HepG2 (cell line): ENCODE results near the gene BTN1A1. TPM values are rescaled to one million over a fixed set of nuclear protein-coding genes. Genes with fewer than 3 reads are reported as not detected.
A peak's percentile ranks its signal among the peaks of the same experiment; 100 is the strongest.

Experiments
- ATAC-seq: fragments of 200-7000 bp; cut with Tn5 transposase; 3 replicates; pipeline ENCODE4 v1.9.1; 2020; ENCODE audit warnings: mild to moderate bottlenecking, moderate library complexity
- BruUV-seq: library from RNA; stranded (reverse); fragments of 400-500 nt; replicated peaks from 2 replicates; lab custom pipeline; 2021; lab: Mats Ljungman, UMichigan
- CTCF ChIA-PET: fragments of 300-600 bp; formaldehyde crosslinking; extraction: SDS; loops from one replicate; lab custom pipeline; 2021; ENCODE audit warnings: low total read pairs, inconsistent platforms, low intra/inter-chr PET ratio; lab: Yijun Ruan, JAX
- POLR2A ChIA-PET: fragments of 350-600 bp; sonication (Branson Sonifier 250); formaldehyde crosslinking; loops from one replicate; lab custom pipeline; 2020; ENCODE audit warnings: antibody characterized with exemption, inconsistent platforms; lab: Yijun Ruan, JAX
- DNase-seq: peaks from one replicate; pipeline ENCODE4 v3.0.0-alpha.2; 2015; ENCODE audit warnings: low spot score
- FAIRE-seq: peaks from 3 replicates; lab custom pipeline; 2011; peaks lifted over from hg19 to GRCh38; lab: Jason Lieb, UNC
- H2AFZ ChIP-seq: one replicate; pipeline ENCODE4 v1.6.1; 2011; ENCODE audit warnings: low read length, inconsistent platforms
- H3K27ac ChIP-seq: fragments of 300-600 bp; 3 replicates; pipeline ENCODE4 v1.8.0; 2011; ENCODE audit warnings: mixed run types, mild to moderate bottlenecking, mixed read lengths, low read length, inconsistent platforms; ENCODE audit not compliant: insufficient read depth; ENCODE audit errors: extremely low read length
- H3K27me3 ChIP-seq, 2 experiments: fragments of 200-600 bp in 1 of 2; 2 replicates in 1 of 2; 3 replicates in 1 of 2; pipeline versions ENCODE4 v1.6.0 to v1.8.0; 2011; ENCODE audit warnings: low read length in 2 of 2, mild to moderate bottlenecking in 2 of 2, moderate library complexity in 2 of 2, inconsistent platforms in 1 of 2; ENCODE audit not compliant: insufficient read depth in 2 of 2, control insufficient read depth in 1 of 2
- H3K36me3 ChIP-seq, 2 experiments: fragments of 200-600 bp in 1 of 2; replicated peaks in 1 of 2; 2 replicates in 1 of 2; 3 replicates in 1 of 2; pipeline versions ENCODE4 v1.5.1 to v1.8.0; 2011; ENCODE audit warnings: low read length in 2 of 2, inconsistent platforms in 1 of 2; ENCODE audit not compliant: insufficient read depth in 2 of 2, control insufficient read depth in 1 of 2
- H3K4me1 ChIP-seq: 2 replicates; pipeline ENCODE4 v1.5.1; 2012; ENCODE audit warnings: low read length, inconsistent platforms; ENCODE audit not compliant: insufficient read depth
- H3K4me2 ChIP-seq: 2 replicates; pipeline ENCODE4 v1.6.0; 2011; ENCODE audit warnings: low read depth, low read length, inconsistent platforms
- H3K4me3 ChIP-seq, 3 experiments: fragments of 200-600 bp in 1 of 3; sonication (generic), shearing (Covaris generic) in 1 of 3; replicated peaks in 1 of 3; 2 replicates each; pipeline ENCODE4 v1.5.1; 2011 to 2016; ENCODE audit warnings: low read length in 3 of 3, inconsistent platforms in 2 of 3, low read depth in 2 of 3, mild to moderate bottlenecking in 2 of 3, control low read depth in 1 of 3, mixed read lengths in 1 of 3; ENCODE audit not compliant: insufficient read depth in 1 of 3
- H3K79me2 ChIP-seq: one replicate; pipeline ENCODE4 v1.6.1; 2011; ENCODE audit warnings: low read length, inconsistent platforms; ENCODE audit not compliant: insufficient read depth
- H3K9ac ChIP-seq: 2 replicates; pipeline ENCODE4 v1.6.0; 2011; ENCODE audit warnings: mild to moderate bottlenecking, low read depth, low read length, inconsistent platforms; ENCODE audit not compliant: insufficient read depth
- H3K9me3 ChIP-seq: 2 replicates; pipeline ENCODE4 v1.5.1; 2012; ENCODE audit warnings: mild to moderate bottlenecking, low read length
- H4K20me1 ChIP-seq: 2 replicates; pipeline ENCODE4 v1.6.0; 2011; ENCODE audit warnings: inconsistent platforms, mild to moderate bottlenecking, low read length, moderate library complexity; ENCODE audit not compliant: insufficient read depth
- FOSL2 ChIP-seq: sonication (generic); formaldehyde crosslinking; IDR thresholded peaks from 2 replicates; pipeline ENCODE4 v1.4.0; 2020; ENCODE audit warnings: missing genetic modification reagents
- NR2F6 ChIP-seq, 2 experiments: IDR thresholded peaks; 2 replicates each; pipeline ENCODE4 v1.6.1; 2016; ENCODE audit warnings: antibody characterized with exemption in 1 of 2, mild to moderate bottlenecking in 1 of 2
- PRDM10 ChIP-seq: sonication (generic); formaldehyde crosslinking; IDR thresholded peaks from 2 replicates; pipeline ENCODE4 v1.4.0; 2020; ENCODE audit warnings: low read depth, missing genetic modification reagents
- PRDM4 ChIP-seq: sonication (generic); formaldehyde crosslinking; IDR thresholded peaks from 2 replicates; pipeline ENCODE4 v1.9.0; 2021; ENCODE audit warnings: missing genetic modification reagents, borderline replicate concordance
- TAF15 ChIP-seq: fragments of 200-400 bp; formaldehyde crosslinking; IDR thresholded peaks from one replicate; pipeline ENCODE4 v1.6.1; 2018; ENCODE audit warnings: mild to moderate bottlenecking, low read depth, low read length; ENCODE audit not compliant: poor library complexity, severe bottlenecking
- TCF7 ChIP-seq: sonication (generic); IDR thresholded peaks from 2 replicates; pipeline ENCODE4 v1.6.1; 2016; ENCODE audit warnings: antibody characterized with exemption, low read depth
- TOPORS ChIP-seq: sonication (generic); formaldehyde crosslinking; IDR thresholded peaks from 2 replicates; pipeline ENCODE4 v1.8.0; 2023; ENCODE audit warnings: mild to moderate bottlenecking, missing genetic modification reagents
- USF2 ChIP-seq, 2 experiments: sonication (generic) in 1 of 2; formaldehyde crosslinking in 1 of 2; IDR thresholded peaks; 2 replicates each; pipeline versions ENCODE4 v1.5.1 to v1.6.1; 2011 to 2020; ENCODE audit warnings: borderline replicate concordance in 1 of 2, low read depth in 1 of 2, low read length in 1 of 2, mild to moderate bottlenecking in 1 of 2, missing genetic modification reagents in 1 of 2, moderate library complexity in 1 of 2
- ZNF10 ChIP-seq: sonication (generic); formaldehyde crosslinking; IDR thresholded peaks from 2 replicates; pipeline ENCODE4 v1.4.0; 2020; ENCODE audit warnings: mild to moderate bottlenecking, low read depth, missing genetic modification reagents, borderline replicate concordance
- ZNF136 ChIP-seq: sonication (generic); formaldehyde crosslinking; IDR thresholded peaks from 2 replicates; pipeline ENCODE4 v1.8.1; 2022; ENCODE audit warnings: low read depth, mild to moderate bottlenecking, moderate library complexity, missing genetic modification reagents
- ZNF326 ChIP-seq: sonication (generic); formaldehyde crosslinking; IDR thresholded peaks from 2 replicates; pipeline ENCODE4 v1.4.0; 2020; ENCODE audit warnings: missing genetic modification reagents, borderline replicate concordance
- ZNF589 ChIP-seq: sonication (generic); formaldehyde crosslinking; conservative IDR thresholded peaks from 2 replicates; pipeline ENCODE4 v1.8.0; 2022; ENCODE audit warnings: mild to moderate bottlenecking, moderate library complexity, missing genetic modification reagents
- ZNF703 ChIP-seq: sonication (generic); formaldehyde crosslinking; IDR thresholded peaks from 2 replicates; pipeline ENCODE4 v1.5.1; 2020; ENCODE audit warnings: missing genetic modification reagents, mild to moderate bottlenecking, moderate library complexity, borderline replicate concordance
- ZNF788 ChIP-seq: sonication (generic); formaldehyde crosslinking; IDR thresholded peaks from 2 replicates; pipeline ENCODE4 v1.5.0; 2020; ENCODE audit warnings: mild to moderate bottlenecking, missing genetic modification reagents, borderline replicate concordance
- WGBS: methylation state at CpG from one replicate; pipeline ENCODE4 v1.1.6; 2017; ENCODE audit warnings: low lambda C conversion rate; 5-methylcytosine and 5-hydroxymethylcytosine counted together
- in situ Hi-C: cut with HindIII; loops from 2 replicates; pipeline ENCODE4 v1.10.0; 2017; ENCODE audit warnings: low pct_unique_long_range_greater_than_20kb; ENCODE audit not compliant: extremely low pct_ligation_motif_present
- intact Hi-C: fragments of 100-400 bp; cut with micrococcal nuclease; formaldehyde crosslinking; loops from one replicate; pipeline ENCODE4 v1.10.0; 2022; ENCODE audit not compliant: unreplicated experiment
- polyA plus RNA-seq, 8 experiments: library from polyadenylated mRNA; depleted of rRNA in 3 of 8; stranded (reverse) in 7 of 8; unstranded in 1 of 8; fragments of >200 nt; fragmentation: Illumina TruSeq in 4 of 8; extraction: Trizol in 4 of 8; gene quantifications; 2 replicates each; pipeline versions ENCODE4 v1.2.1 to v1.2.3, GENCODE V29; 2011 to 2016; ENCODE audit warnings: low read depth in 4 of 8, missing spikeins in 1 of 8, mixed read lengths in 1 of 8; ENCODE audit not compliant: insufficient read depth in 1 of 8
- total RNA-seq, 5 experiments: library from RNA; depleted of rRNA; stranded (reverse); fragments of >200 nt; fragmentation: Illumina TruSeq; extraction: Trizol; gene quantifications; 2 replicates each; pipeline ENCODE4 v1.2.3, GENCODE V29; 2016; ENCODE audit warnings: low read depth in 1 of 5

Gene BTN1A1
- total and polyA plus RNA-seq, 2 of the 13 experiments (the other 11 are each of a cell fraction or from before 2014, with no cell fraction given), result 0.04 TPM; not detected in 1

- no peaks in the 10 kb centered on the region; a peak in 1 of 5 replicates for H3K27me3 ChIP-seq
- intact Hi-C loops, result loop anchor here (1.0 to 10.0 kb wide), 3 partner anchors 16 to 922 kb away; partner anchors contain the start of gene ZNF184
- peak overlapping the region; percentile 89 for H3K4me2 ChIP-seq
- WGBS, result under 1% methylated on average over 13 of the region's 13 CpGs
- CTCF ChIA-PET, result no interaction called here
- H3K27ac ChIP-seq, result peak overlapping the region; percentile 39
- no peaks in the 10 kb centered on the region for H3K79me2 ChIP-seq
- peak; percentile 26 for ATAC-seq
- peaks cover 51% of the 10 kb centered on the region for H3K4me1 ChIP-seq
- in situ Hi-C loops, result loop anchor here (5.0 kb wide), 1 partner anchor 221 kb away; no protein-coding TSS in a partner anchor
- peak overlapping the region; percentile 77 to 81 (median 80) for H3K4me3 ChIP-seq
- H3K9ac ChIP-seq, result peak overlapping the region; percentile 70
- no peaks in the 10 kb centered on the region for H3K9me3 ChIP-seq
- H2AFZ ChIP-seq, result peak overlapping the region; percentile 89
- no peak for FAIRE-seq
- peak; percentile 78 for DNase-seq
- POLR2A ChIA-PET, result interaction anchor here (1.3 to 5.7 kb wide), 3 partner anchors 16 to 222 kb away, joined by 4 to 68 read pairs (median 8); partner anchors contain the start of gene HMGN4
- no TSS peak for BruUV-seq
- no peaks in the 10 kb centered on the region for H3K36me3 ChIP-seq
- no peaks in the 10 kb centered on the region for H4K20me1 ChIP-seq
- TF ChIP-seq USF2 (IDR thresholded peaks at IDR 0.05; ENCODE audit: low read depth, low read length) (no peak), USF2 (CRISPR knock-in tag; IDR thresholded peaks at IDR 0.05; ENCODE audit: borderline replicate concordance) (no peak), ZNF788 (CRISPR knock-in tag) (peak; percentile 73; the same call in 1 of the 2 replicates), ZNF589 (CRISPR knock-in tag) (no peak), PRDM4 (CRISPR knock-in tag) (no peak), ZNF136 (CRISPR knock-in tag) (no peak; the same call in 1 of the 2 replicates), NR2F6 (IDR thresholded peaks at IDR 0.05) (peak; percentile 64), NR2F6 (CRISPR knock-in tag; IDR thresholded peaks at IDR 0.05) (peak; percentile 30; the same call in 1 of the 2 replicates), ZNF326 (CRISPR knock-in tag) (no peak), TAF15 (no peak), FOSL2 (CRISPR knock-in tag) (peak; percentile 31; the same call in 1 of the 2 replicates), PRDM10 (CRISPR knock-in tag) (0 out of 2 replicates have a peak, but pooled peaks have one; percentile 15), ZNF10 (no peak), TOPORS (CRISPR knock-in tag) (no peak), TCF7 (peak; percentile 25; the same call in 1 of the 2 replicates), ZNF703 (0 out of 2 replicates have a peak, but pooled peaks have one; percentile 42)
Measured at GRCh38 chr6:26553264-26553634, 53.1 kb downstream of the BTN1A1 start.
